ENCODE measurements around the gene ZNF445. TPM values are rescaled to one million over a fixed set of nuclear protein-coding genes. Genes with fewer than 3 reads are reported as not detected.
"Not testable (repeated sequence)": the region's sequence is repeated elsewhere in the genome, so short reads cannot be mapped to it uniquely, and the experiment has no call there.

The ZNF445 gene
- total and polyA plus RNA-seq, 2 donors (not counting 3 experiments of a cell fraction or from before 2014, with no cell fraction given): 2.3 to 17.8 TPM

GRCh38 chr3:44504566-44504965, 27.1 kb upstream of the ZNF445 start:
- Histone ChIP-seq H2AFZ (ENCODE audit: low read depth, low read length) (no peak overlapping the region), H3K9me3 (replicated peaks; ENCODE audit: control insufficient read depth, insufficient read depth, low read length) (peaks cover 11% of the 10 kb centered on the region), H3K27me3 (ENCODE audit: control insufficient read depth in 2 of 2, insufficient read depth in 2 of 2, low read length in 2 of 2) (no peaks in the 10 kb centered on the region), H3K36me3 (ENCODE audit: control insufficient read depth in 2 of 2, extremely low read depth in 1 of 2, insufficient read depth in 2 of 2, low read length in 2 of 2) (peaks cover 0 to 7% of the 10 kb centered on the region in 2 experiments), H3K9ac (replicated peaks; ENCODE audit: extremely low read depth, insufficient read depth, low read length) (no peak overlapping the region), H3K4me1 (ENCODE audit: control insufficient read depth, extremely low read depth, insufficient read depth, low read length) (peaks cover 5% of the 10 kb centered on the region), H3K79me2 (ENCODE audit: control insufficient read depth, insufficient read depth, low read length) (peaks cover 28% of the 10 kb centered on the region), H3K9me1 (replicated peaks; ENCODE audit: control insufficient read depth, extremely low read depth, insufficient read depth, low read length) (no peaks in the 10 kb centered on the region), H3K27ac (ENCODE audit: insufficient read depth, low read depth, low read length) (no peak overlapping the region), H3K4me3 (replicated peaks in 1 of 3; ENCODE audit: insufficient read depth in 1 of 3, low read depth in 1 of 3, low read length in 3 of 3) (no peak overlapping the region), H3K4me2 (ENCODE audit: insufficient read depth, low read length) (no peak overlapping the region), H4K20me1 (replicated peaks; ENCODE audit: control insufficient read depth, extremely low read depth, insufficient read depth, low read length) (no peaks in the 10 kb centered on the region)
- intact Hi-C loops (cut with micrococcal nuclease): no loop called here
- ChIA-PET CTCF (no interaction called here), POLR2A (no interaction called here)
- DNase-seq (ENCODE audit: low read depth, low spot score) (no peak), FAIRE-seq (no peak)
- no peak for TF ChIP-seq EZH2 (IDR thresholded peaks at IDR 0.05; ENCODE audit: borderline replicate concordance, low read depth, low read length, severe bottlenecking)
- BruUV-seq (replicated peaks): no TSS peak
- dilution Hi-C loops (cut with MboI; ENCODE audit: extremely low pct_ligation_motif_present, low sequenced_read_pairs): no loop called here

GRCh38 chr3:44503178-44503577, 25.7 kb upstream of the ZNF445 start:
- intact Hi-C loops (cut with micrococcal nuclease); H3K4me1 ChIP-seq (ENCODE audit: control insufficient read depth, extremely low read depth, insufficient read depth, low read length); DNase-seq (ENCODE audit: low read depth, low spot score); CTCF ChIA-PET; H3K9ac ChIP-seq (replicated peaks; ENCODE audit: extremely low read depth, insufficient read depth, low read length); H3K27ac ChIP-seq (ENCODE audit: insufficient read depth, low read depth, low read length); H3K4me2 ChIP-seq (ENCODE audit: insufficient read depth, low read length); H3K4me3 ChIP-seq (replicated peaks in 1 of 3; ENCODE audit: insufficient read depth in 1 of 3, low read depth in 1 of 3, low read length in 3 of 3); FAIRE-seq; H2AFZ ChIP-seq (ENCODE audit: low read depth, low read length); H3K27me3 ChIP-seq (ENCODE audit: control insufficient read depth in 2 of 2, insufficient read depth in 2 of 2, low read length in 2 of 2); H3K9me1 ChIP-seq (replicated peaks; ENCODE audit: control insufficient read depth, extremely low read depth, insufficient read depth, low read length); H3K36me3 ChIP-seq (ENCODE audit: control insufficient read depth in 2 of 2, extremely low read depth in 1 of 2, insufficient read depth in 2 of 2, low read length in 2 of 2); H4K20me1 ChIP-seq (replicated peaks; ENCODE audit: control insufficient read depth, extremely low read depth, insufficient read depth, low read length); POLR2A ChIA-PET; BruUV-seq (replicated peaks); dilution Hi-C loops (cut with MboI; ENCODE audit: extremely low pct_ligation_motif_present, low sequenced_read_pairs): not testable (repeated sequence)
- Histone ChIP-seq H3K79me2 (ENCODE audit: control insufficient read depth, insufficient read depth, low read length) (peaks cover 15% of the 10 kb centered on the region), H3K9me3 (replicated peaks; ENCODE audit: control insufficient read depth, insufficient read depth, low read length) (peaks cover 19% of the 10 kb centered on the region)

Data from endothelial cell of umbilical vein (primary cell).